ENCODE results near the gene SCP2. TPM values are rescaled to one million over a fixed set of nuclear protein-coding genes. Genes with fewer than 3 reads are reported as not detected.

SCP2 gene
- total RNA-seq, 1 experiment from 2014 or later, result 73.2 TPM

GRCh38 chr1:53092659-53093450 is 165.8 kb downstream of the SCP2 start:
- no peak overlapping the region for H3K4me3 ChIP-seq (ENCODE audit: low read depth, low read length, poor library complexity, severe bottlenecking)
- ChIA-PET POLR2A (ENCODE audit: low non-redundant PET) (no interaction called here), CTCF (no interaction called here)
- no peak for TF ChIP-seq EZH2 (IDR thresholded peaks at IDR 0.05; ENCODE audit: borderline replicate concordance, low read depth, low read length, poor library complexity, severe bottlenecking)
- no peak for TF ChIP-seq CTCF (conservative IDR thresholded peaks at IDR 0.05; ENCODE audit: low read depth, low read length)
- no peak for DNase-seq (ENCODE audit: low spot score)
- H3K27ac ChIP-seq (ENCODE audit: low read depth, low read length, poor library complexity, severe bottlenecking), result no peak overlapping the region
- intact Hi-C loops (cut with micrococcal nuclease; ENCODE audit: unreplicated experiment), result no loop called here
- H3K27me3 ChIP-seq (replicated peaks; ENCODE audit: insufficient read depth, low read depth, low read length, poor library complexity), result no peaks in the 10 kb centered on the region
- no peaks in the 10 kb centered on the region for H3K36me3 ChIP-seq (ENCODE audit: insufficient read depth, low read length, poor library complexity, severe bottlenecking)
- BruUV-seq (replicated peaks), result no TSS peak
- no peaks in the 10 kb centered on the region for H3K4me1 ChIP-seq (ENCODE audit: insufficient read depth, low read length, poor library complexity, severe bottlenecking)
- no peaks in the 10 kb centered on the region for H3K9me3 ChIP-seq (ENCODE audit: low read depth, low read length, poor library complexity, severe bottlenecking)

- no peaks in the 10 kb centered on the region for H3K36me3 ChIP-seq (ENCODE audit: insufficient read depth, low read length, poor library complexity, severe bottlenecking)
- no peaks in the 10 kb centered on the region for H3K9me3 ChIP-seq (ENCODE audit: low read depth, low read length, poor library complexity, severe bottlenecking)
- H3K4me3 ChIP-seq (ENCODE audit: low read depth, low read length, poor library complexity, severe bottlenecking), result no peak overlapping the region
- no peaks in the 10 kb centered on the region for H3K4me1 ChIP-seq (ENCODE audit: insufficient read depth, low read length, poor library complexity, severe bottlenecking)
- DNase-seq (ENCODE audit: low spot score), result no peak
- ChIA-PET POLR2A (ENCODE audit: low non-redundant PET) (no interaction called here), CTCF (no interaction called here)
- H3K27ac ChIP-seq (ENCODE audit: low read depth, low read length, poor library complexity, severe bottlenecking), result no peak overlapping the region
- no TSS peak for BruUV-seq (replicated peaks)
- intact Hi-C loops (cut with micrococcal nuclease; ENCODE audit: unreplicated experiment), result no loop called here
- TF ChIP-seq EZH2 (IDR thresholded peaks at IDR 0.05; ENCODE audit: borderline replicate concordance, low read depth, low read length, poor library complexity, severe bottlenecking) (no peak), CTCF (conservative IDR thresholded peaks at IDR 0.05; ENCODE audit: low read depth, low read length) (no peak)
- H3K27me3 ChIP-seq (replicated peaks; ENCODE audit: insufficient read depth, low read depth, low read length, poor library complexity), result no peaks in the 10 kb centered on the region
Observed at GRCh38 chr1:53093451-53093754, 166.3 kb downstream of the SCP2 start.

GRCh38 chr1:53093778-53094532 is 166.9 kb downstream of the SCP2 start:
- no peak for TF ChIP-seq EZH2 (IDR thresholded peaks at IDR 0.05; ENCODE audit: borderline replicate concordance, low read depth, low read length, poor library complexity, severe bottlenecking)
- no peak for TF ChIP-seq CTCF (conservative IDR thresholded peaks at IDR 0.05; ENCODE audit: low read depth, low read length)
- Histone ChIP-seq H3K27ac (ENCODE audit: low read depth, low read length, poor library complexity, severe bottlenecking) (no peak overlapping the region), H3K9me3 (ENCODE audit: low read depth, low read length, poor library complexity, severe bottlenecking) (no peaks in the 10 kb centered on the region), H3K4me1 (ENCODE audit: insufficient read depth, low read length, poor library complexity, severe bottlenecking) (no peaks in the 10 kb centered on the region), H3K36me3 (ENCODE audit: insufficient read depth, low read length, poor library complexity, severe bottlenecking) (no peaks in the 10 kb centered on the region), H3K4me3 (ENCODE audit: low read depth, low read length, poor library complexity, severe bottlenecking) (no peak overlapping the region), H3K27me3 (replicated peaks; ENCODE audit: insufficient read depth, low read depth, low read length, poor library complexity) (no peaks in the 10 kb centered on the region)
- no TSS peak for BruUV-seq (replicated peaks)
- ChIA-PET CTCF (no interaction called here), POLR2A (ENCODE audit: low non-redundant PET) (no interaction called here)
- no peak for DNase-seq (ENCODE audit: low spot score)
- intact Hi-C loops (cut with micrococcal nuclease; ENCODE audit: unreplicated experiment), result no loop called here

Data from A673 (cell line).